Activated T-helper 1 cell treated with anti-CD3 and anti-CD28 coated beads, Interleukin-2, amount 50 U/mL, for 16 hours (primary cell): Measurements from ENCODE around the gene BCL11B.

ENCODE experiments used
- DNase-seq, 2 donors: peaks; one replicate each; pipeline ENCODE4 v3.0.0-alpha.2; 2020; ENCODE audit warnings: low read depth in 1 of 2, low spot score in 1 of 2

Gene BCL11B

GRCh38 chr14:99256483-99256874 is 15.5 kb downstream of the BCL11B start:
- DNase-seq: no peak

- no peak for DNase-seq
Measured at GRCh38 chr14:99255621-99256482, 16.1 kb downstream of the BCL11B start.

- DNase-seq: no peak
Measured at GRCh38 chr14:99254328-99255009, 17.5 kb downstream of the BCL11B start.

GRCh38 chr14:99253890-99254289 is 18.1 kb downstream of the BCL11B start:
- no peak for DNase-seq

GRCh38 chr14:99252940-99253868 is 18.8 kb downstream of the BCL11B start:
- no peak for DNase-seq

GRCh38 chr14:99252443-99252939 is 19.5 kb downstream of the BCL11B start:
- no peak for DNase-seq

GRCh38 chr14:99251721-99252120 is 20.3 kb downstream of the BCL11B start:
- no peak for DNase-seq

GRCh38 chr14:99250636-99251208 is 21.3 kb downstream of the BCL11B start:
- no peak for DNase-seq

- DNase-seq: no peak
Measured at GRCh38 chr14:99249389-99249788, 22.6 kb downstream of the BCL11B start.

- DNase-seq: no peak
Measured at GRCh38 chr14:99248761-99249171, 23.2 kb downstream of the BCL11B start.

- no peak for DNase-seq
Measured at GRCh38 chr14:99247772-99248171, 24.2 kb downstream of the BCL11B start.

GRCh38 chr14:99247101-99247729 is 24.8 kb downstream of the BCL11B start:
- no peak for DNase-seq

GRCh38 chr14:99246536-99247097 is 25.4 kb downstream of the BCL11B start:
- DNase-seq: no peak

GRCh38 chr14:99245564-99246511 is 26.2 kb downstream of the BCL11B start:
- no peak for DNase-seq

GRCh38 chr14:99244941-99245563 is 26.9 kb downstream of the BCL11B start:
- DNase-seq: no peak

- no peak for DNase-seq
Measured at GRCh38 chr14:99244367-99244901, 27.6 kb downstream of the BCL11B start.

GRCh38 chr14:99242816-99243721 is 28.9 kb downstream of the BCL11B start:
- DNase-seq: no peak
